ENCODE data around the gene LENG1. TPM values are rescaled to one million over a fixed set of nuclear protein-coding genes. Genes with fewer than 3 reads are reported as not detected.
A peak's percentile ranks its signal among the peaks of the same experiment; 100 is the strongest.

Gene LENG1
- total and polyA plus RNA-seq, 2 experiments from 2014 or later: 4.7 to 17.2 TPM

DNA sequence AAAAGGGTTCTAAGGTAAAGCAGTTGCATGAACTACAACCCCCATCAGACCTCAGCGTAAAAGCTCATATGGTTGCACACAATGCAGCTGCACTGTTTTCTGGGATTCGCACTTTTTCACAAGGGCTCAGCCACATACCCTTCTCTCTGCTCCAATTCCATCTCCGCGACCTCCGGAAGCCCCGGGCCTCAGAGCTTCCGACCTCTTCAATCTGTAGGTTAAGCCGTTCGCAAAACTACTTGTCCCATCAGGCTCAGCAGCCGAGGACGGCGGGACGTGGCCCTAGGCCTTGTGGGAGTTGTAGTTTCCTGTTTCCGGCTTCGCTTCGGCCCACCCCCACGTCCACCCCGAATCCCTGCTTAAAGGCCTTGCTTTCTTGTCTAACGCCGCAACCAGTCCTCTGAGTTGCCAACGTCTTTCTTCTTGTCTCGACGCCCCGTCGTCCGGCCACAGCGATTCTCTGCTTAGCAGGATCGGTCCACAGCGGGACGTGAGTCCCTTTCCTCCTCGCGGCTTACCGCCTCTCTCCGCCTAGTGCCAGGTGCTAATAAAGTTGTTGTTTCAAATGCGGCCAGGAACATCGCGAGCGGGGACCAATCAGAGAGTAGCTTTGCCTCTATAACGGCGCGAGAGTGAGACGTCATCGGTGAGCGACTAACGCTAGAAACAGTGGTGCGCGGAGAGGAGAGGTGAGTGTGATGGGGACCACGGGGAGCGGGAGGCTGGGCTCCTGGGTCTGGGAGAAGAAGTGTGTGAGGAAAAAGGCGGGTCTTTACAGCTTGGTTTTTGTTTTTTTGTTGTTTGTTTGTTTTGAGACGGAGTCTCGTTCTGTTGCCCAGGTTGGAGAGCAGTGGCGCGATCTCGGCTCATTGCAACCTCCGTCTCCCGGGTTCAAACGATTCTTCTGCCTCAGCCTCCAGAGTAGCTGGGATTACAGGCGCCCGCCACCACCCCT lies 44.1 kb downstream of the LENG1 start, which contains the start of the genes PRPF31 and TFPT:
Gene PRPF31 (plus strand): TSS at position 646 of the 955 bp plus-strand sequence. CDS start 2,525 bp downstream, outside the sequence.
Gene TFPT (minus strand): TSS at position 549 of the 955 bp plus-strand sequence. CDS start 388 bp downstream, at position 161.
- DNase-seq (ENCODE audit: low spot score): peak; percentile 100
- no peak within 1 kb of the TSS; the same call in 1 of the 2 replicates for H3K27ac ChIP-seq (ENCODE audit: low read depth)
- peaks cover 11% of the 10 kb centered on the region; the same call in 1 of the 2 replicates for H3K4me1 ChIP-seq (ENCODE audit: insufficient read depth)
- peak within 1 kb of the TSS; percentile 87 for H3K4me3 ChIP-seq
- H3K36me3 ChIP-seq (ENCODE audit: insufficient read depth): peaks cover 13% of the 10 kb centered on the region
- Mint-ChIP-seq H3K4me3 (peak within 1 kb of the TSS; percentile 97), H3K4me1 (peaks cover 8% of the 10 kb centered on the region), H3K27ac (peak within 1 kb of the TSS; percentile 98), H3K9me3 (peaks cover 7% of the 10 kb centered on the region; the same call in 2 of the 3 replicates), H3K36me3 (ENCODE audit: low read depth) (peaks cover 47% of the 10 kb centered on the region), H3K27me3 (ENCODE audit: insufficient read depth, low read depth, poor library complexity) (peaks cover 18% of the 10 kb centered on the region)
- H4K20me1 ChIP-seq (replicated peaks; ENCODE audit: insufficient read depth): peaks cover 9% of the 10 kb centered on the region; the same call in 1 of the 2 replicates
- no peaks in the 10 kb centered on the region for H3K27me3 ChIP-seq (ENCODE audit: insufficient read depth)
- peak within 1 kb of the TSS; percentile 92 for H3K4me2 ChIP-seq
- H3K9me2 ChIP-seq (ENCODE audit: insufficient read depth): no peaks in the 10 kb centered on the region
- peak; percentile 96 for ATAC-seq
- peaks cover 20% of the 10 kb centered on the region for H3K79me2 ChIP-seq (replicated peaks; ENCODE audit: insufficient read depth)
- peaks cover 7% of the 10 kb centered on the region; the same call in 1 of the 2 replicates for H3F3A ChIP-seq (replicated peaks; ENCODE audit: low read depth)
- H2AFZ ChIP-seq: peak within 1 kb of the TSS; percentile 67; the same call in 1 of the 2 replicates
- peak; percentile 99 for TF ChIP-seq CREB1 (CRISPR knock-in tag; IDR thresholded peaks at IDR 0.05; ENCODE audit: low read depth)
- TF ChIP-seq, protein P1, sequence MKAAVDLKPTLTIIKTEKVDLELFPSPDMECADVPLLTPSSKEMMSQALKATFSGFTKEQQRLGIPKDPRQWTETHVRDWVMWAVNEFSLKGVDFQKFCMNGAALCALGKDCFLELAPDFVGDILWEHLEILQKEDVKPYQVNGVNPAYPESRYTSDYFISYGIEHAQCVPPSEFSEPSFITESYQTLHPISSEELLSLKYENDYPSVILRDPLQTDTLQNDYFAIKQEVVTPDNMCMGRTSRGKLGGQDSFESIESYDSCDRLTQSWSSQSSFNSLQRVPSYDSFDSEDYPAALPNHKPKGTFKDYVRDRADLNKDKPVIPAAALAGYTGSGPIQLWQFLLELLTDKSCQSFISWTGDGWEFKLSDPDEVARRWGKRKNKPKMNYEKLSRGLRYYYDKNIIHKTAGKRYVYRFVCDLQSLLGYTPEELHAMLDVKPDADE (IDR thresholded peaks at IDR 0.05): peak; percentile 99
- TF ChIP-seq, protein P2, sequence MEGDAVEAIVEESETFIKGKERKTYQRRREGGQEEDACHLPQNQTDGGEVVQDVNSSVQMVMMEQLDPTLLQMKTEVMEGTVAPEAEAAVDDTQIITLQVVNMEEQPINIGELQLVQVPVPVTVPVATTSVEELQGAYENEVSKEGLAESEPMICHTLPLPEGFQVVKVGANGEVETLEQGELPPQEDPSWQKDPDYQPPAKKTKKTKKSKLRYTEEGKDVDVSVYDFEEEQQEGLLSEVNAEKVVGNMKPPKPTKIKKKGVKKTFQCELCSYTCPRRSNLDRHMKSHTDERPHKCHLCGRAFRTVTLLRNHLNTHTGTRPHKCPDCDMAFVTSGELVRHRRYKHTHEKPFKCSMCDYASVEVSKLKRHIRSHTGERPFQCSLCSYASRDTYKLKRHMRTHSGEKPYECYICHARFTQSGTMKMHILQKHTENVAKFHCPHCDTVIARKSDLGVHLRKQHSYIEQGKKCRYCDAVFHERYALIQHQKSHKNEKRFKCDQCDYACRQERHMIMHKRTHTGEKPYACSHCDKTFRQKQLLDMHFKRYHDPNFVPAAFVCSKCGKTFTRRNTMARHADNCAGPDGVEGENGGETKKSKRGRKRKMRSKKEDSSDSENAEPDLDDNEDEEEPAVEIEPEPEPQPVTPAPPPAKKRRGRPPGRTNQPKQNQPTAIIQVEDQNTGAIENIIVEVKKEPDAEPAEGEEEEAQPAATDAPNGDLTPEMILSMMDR (conservative IDR thresholded peaks at IDR 0.05; ENCODE audit: low read depth in 2 of 2): no peak
- TF ChIP-seq POLR2AphosphoS5 (IDR thresholded peaks at IDR 0.05; ENCODE audit: low read depth): peak; percentile 82

DNA sequence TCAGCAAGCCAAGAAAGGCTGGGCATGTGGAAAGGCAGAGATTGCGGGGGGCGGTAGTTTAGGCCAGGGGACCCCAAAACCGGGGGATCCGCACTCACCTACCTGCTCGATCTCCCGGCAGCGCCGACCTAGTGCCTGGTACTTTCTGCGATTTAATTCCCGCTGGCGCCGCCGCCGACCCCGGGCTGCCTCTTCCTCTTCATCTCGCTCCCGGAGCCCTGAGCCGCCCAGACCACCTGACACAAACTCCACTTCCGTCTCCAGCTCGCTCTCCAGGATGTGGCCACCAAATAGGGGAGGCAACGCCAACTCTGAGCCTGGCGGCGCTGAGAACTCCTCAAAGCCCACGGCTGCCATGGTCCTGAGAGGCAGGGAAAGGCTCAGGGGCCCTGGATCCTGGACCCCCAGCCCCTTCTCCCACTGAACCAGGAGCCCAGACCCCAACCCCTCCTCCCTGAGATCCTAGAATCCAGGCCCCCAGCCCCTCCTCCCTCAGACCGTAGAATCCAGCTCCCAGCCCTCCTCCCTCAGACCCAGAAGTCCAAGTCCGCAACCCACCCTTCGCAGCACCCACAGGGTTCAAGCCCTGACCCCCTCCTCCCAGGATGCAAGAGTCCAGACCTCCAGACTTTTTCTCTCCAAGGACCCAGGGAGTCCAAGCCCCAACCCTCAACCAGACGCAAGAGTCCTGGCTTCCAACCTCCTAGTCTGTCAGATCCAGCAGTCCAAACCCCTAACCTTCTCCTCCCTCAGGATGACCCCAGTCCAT lies 45.0 kb downstream of the LENG1 start:
- H3K4me3 ChIP-seq: peak overlapping the region; percentile 87
- H3K9me3 Mint-ChIP-seq: peaks cover 7% of the 10 kb centered on the region; the same call in 2 of the 3 replicates
- H3K4me3 Mint-ChIP-seq: peak overlapping the region; percentile 97
- H3K79me2 ChIP-seq (replicated peaks; ENCODE audit: insufficient read depth): peaks cover 20% of the 10 kb centered on the region
- no peaks in the 10 kb centered on the region for H3K9me2 ChIP-seq (ENCODE audit: insufficient read depth)
- no peak overlapping the region for H2AFZ ChIP-seq
- H3K4me1 Mint-ChIP-seq: peaks cover 8% of the 10 kb centered on the region
- H3K27ac Mint-ChIP-seq: peak overlapping the region; percentile 98
- H3K4me1 ChIP-seq (ENCODE audit: insufficient read depth): peaks cover 11% of the 10 kb centered on the region; the same call in 1 of the 2 replicates
- DNase-seq (ENCODE audit: low spot score) (peak; percentile 64), ATAC-seq (peak; percentile 17)
- no peak overlapping the region for H3K27ac ChIP-seq (ENCODE audit: low read depth)
- peaks cover 16% of the 10 kb centered on the region for H3K27me3 Mint-ChIP-seq (ENCODE audit: insufficient read depth, low read depth, poor library complexity)
- H3K4me2 ChIP-seq: peak overlapping the region; percentile 92
- H4K20me1 ChIP-seq (replicated peaks; ENCODE audit: insufficient read depth): peaks cover 9% of the 10 kb centered on the region
- peaks cover 7% of the 10 kb centered on the region; the same call in 1 of the 2 replicates for H3F3A ChIP-seq (replicated peaks; ENCODE audit: low read depth)
- no peaks in the 10 kb centered on the region for H3K27me3 ChIP-seq (ENCODE audit: insufficient read depth)
- H3K36me3 Mint-ChIP-seq (ENCODE audit: low read depth): peaks cover 48% of the 10 kb centered on the region
- H3K36me3 ChIP-seq (ENCODE audit: insufficient read depth): peaks cover 13% of the 10 kb centered on the region
- TF ChIP-seq, protein P3, sequence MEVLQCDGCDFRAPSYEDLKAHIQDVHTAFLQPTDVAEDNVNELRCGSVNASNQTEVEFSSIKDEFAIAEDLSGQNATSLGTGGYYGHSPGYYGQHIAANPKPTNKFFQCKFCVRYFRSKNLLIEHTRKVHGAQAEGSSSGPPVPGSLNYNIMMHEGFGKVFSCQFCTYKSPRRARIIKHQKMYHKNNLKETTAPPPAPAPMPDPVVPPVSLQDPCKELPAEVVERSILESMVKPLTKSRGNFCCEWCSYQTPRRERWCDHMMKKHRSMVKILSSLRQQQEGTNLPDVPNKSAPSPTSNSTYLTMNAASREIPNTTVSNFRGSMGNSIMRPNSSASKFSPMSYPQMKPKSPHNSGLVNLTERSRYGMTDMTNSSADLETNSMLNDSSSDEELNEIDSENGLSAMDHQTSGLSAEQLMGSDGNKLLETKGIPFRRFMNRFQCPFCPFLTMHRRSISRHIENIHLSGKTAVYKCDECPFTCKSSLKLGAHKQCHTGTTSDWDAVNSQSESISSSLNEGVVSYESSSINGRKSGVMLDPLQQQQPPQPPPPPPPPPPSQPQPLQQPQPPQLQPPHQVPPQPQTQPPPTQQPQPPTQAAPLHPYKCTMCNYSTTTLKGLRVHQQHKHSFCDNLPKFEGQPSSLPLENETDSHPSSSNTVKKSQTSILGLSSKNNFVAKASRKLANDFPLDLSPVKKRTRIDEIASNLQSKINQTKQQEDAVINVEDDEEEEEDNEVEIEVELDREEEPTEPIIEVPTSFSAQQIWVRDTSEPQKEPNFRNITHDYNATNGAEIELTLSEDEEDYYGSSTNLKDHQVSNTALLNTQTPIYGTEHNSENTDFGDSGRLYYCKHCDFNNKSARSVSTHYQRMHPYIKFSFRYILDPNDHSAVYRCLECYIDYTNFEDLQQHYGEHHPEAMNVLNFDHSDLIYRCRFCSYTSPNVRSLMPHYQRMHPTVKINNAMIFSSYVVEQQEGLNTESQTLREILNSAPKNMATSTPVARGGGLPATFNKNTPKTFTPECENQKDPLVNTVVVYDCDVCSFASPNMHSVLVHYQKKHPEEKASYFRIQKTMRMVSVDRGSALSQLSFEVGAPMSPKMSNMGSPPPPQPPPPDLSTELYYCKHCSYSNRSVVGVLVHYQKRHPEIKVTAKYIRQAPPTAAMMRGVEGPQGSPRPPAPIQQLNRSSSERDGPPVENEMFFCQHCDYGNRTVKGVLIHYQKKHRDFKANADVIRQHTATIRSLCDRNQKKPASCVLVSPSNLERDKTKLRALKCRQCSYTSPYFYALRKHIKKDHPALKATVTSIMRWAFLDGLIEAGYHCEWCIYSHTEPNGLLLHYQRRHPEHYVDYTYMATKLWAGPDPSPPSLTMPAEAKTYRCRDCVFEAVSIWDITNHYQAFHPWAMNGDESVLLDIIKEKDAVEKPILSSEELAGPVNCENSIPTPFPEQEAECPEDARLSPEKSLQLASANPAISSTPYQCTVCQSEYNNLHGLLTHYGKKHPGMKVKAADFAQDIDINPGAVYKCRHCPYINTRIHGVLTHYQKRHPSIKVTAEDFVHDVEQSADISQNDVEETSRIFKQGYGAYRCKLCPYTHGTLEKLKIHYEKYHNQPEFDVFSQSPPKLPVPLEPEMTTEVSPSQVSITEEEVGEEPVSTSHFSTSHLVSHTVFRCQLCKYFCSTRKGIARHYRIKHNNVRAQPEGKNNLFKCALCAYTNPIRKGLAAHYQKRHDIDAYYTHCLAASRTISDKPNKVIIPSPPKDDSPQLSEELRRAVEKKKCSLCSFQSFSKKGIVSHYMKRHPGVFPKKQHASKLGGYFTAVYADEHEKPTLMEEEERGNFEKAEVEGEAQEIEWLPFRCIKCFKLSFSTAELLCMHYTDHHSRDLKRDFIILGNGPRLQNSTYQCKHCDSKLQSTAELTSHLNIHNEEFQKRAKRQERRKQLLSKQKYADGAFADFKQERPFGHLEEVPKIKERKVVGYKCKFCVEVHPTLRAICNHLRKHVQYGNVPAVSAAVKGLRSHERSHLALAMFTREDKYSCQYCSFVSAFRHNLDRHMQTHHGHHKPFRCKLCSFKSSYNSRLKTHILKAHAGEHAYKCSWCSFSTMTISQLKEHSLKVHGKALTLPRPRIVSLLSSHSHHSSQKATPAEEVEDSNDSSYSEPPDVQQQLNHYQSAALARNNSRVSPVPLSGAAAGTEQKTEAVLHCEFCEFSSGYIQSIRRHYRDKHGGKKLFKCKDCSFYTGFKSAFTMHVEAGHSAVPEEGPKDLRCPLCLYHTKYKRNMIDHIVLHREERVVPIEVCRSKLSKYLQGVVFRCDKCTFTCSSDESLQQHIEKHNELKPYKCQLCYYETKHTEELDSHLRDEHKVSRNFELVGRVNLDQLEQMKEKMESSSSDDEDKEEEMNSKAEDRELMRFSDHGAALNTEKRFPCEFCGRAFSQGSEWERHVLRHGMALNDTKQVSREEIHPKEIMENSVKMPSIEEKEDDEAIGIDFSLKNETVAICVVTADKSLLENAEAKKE (CRISPR knock-in tag; IDR thresholded peaks at IDR 0.05): no peak
- TF ChIP-seq POLR2AphosphoS5 (IDR thresholded peaks at IDR 0.05; ENCODE audit: low read depth) (no peak; the same call in 1 of the 2 replicates), ZNF331 (CRISPR knock-in tag; IDR thresholded peaks at IDR 0.05; ENCODE audit: low read depth) (no peak), EZH2phosphoT487 (IDR thresholded peaks at IDR 0.05; ENCODE audit: unreplicated experiment) (no peak), EZH2 (IDR thresholded peaks at IDR 0.05; ENCODE audit: low read depth, unreplicated experiment) (no peak)

All from GM23338 (cell line).